H1 (cell line): ENCODE results near the gene PDZD11. TPM values are rescaled to one million over a fixed set of nuclear protein-coding genes. Genes with fewer than 3 reads are reported as not detected.
"Not testable (repeated sequence)": the region's sequence is repeated elsewhere in the genome, so short reads cannot be mapped to it uniquely, and the experiment has no call there.

Source experiments
- CTCF ChIA-PET: fragments of 300-600 bp; sonication (Branson Sonifier 250); formaldehyde crosslinking; loops from one replicate; lab custom pipeline; 2021; ENCODE audit not compliant: partially characterized antibody; lab: Charles Lee
- POLR2A ChIA-PET: fragments of 300-600 bp; sonication (Branson Sonifier 250); formaldehyde crosslinking; loops from one replicate; lab custom pipeline; 2021; ENCODE audit warnings: inconsistent platforms; ENCODE audit not compliant: partially characterized antibody; lab: Charles Lee
- DNase-seq, 2 experiments: peaks; one replicate each; pipeline versions ENCODE4 v3.0.0 to v3.0.0-alpha.2; 2010 to 2022; ENCODE audit warnings: low spot score in 2 of 2, low read depth in 1 of 2, mixed read lengths in 1 of 2
- FAIRE-seq: peaks from 2 replicates; lab custom pipeline; 2011; peaks lifted over from hg19 to GRCh38; lab: Jason Lieb, UNC
- H2AFZ ChIP-seq: 2 replicates; pipeline ENCODE4 v1.8.1; 2012; ENCODE audit warnings: low read length, inconsistent platforms
- H2AK5ac ChIP-seq: 2 replicates; pipeline ENCODE4 v1.6.1; 2013; ENCODE audit warnings: low read depth, low read length
- H2BK120ac ChIP-seq: replicated peaks from 2 replicates; pipeline ENCODE3; 2013; ENCODE audit warnings: low read depth, low read length, inconsistent platforms
- H2BK12ac ChIP-seq: 2 replicates; pipeline ENCODE4 v1.6.1; 2013; ENCODE audit warnings: low read depth, low read length
- H2BK15ac ChIP-seq: 2 replicates; pipeline ENCODE4 v1.6.1; 2013; ENCODE audit warnings: low read length
- H2BK20ac ChIP-seq: 2 replicates; pipeline ENCODE4 v1.6.1; 2013; ENCODE audit warnings: low read length
- H2BK5ac ChIP-seq: 2 replicates; pipeline ENCODE4 v1.6.1; 2013; ENCODE audit warnings: low read depth, low read length
- H3K14ac ChIP-seq: 2 replicates; pipeline ENCODE4 v1.6.1; 2013; ENCODE audit warnings: inconsistent platforms; ENCODE audit not compliant: insufficient read length
- H3K18ac ChIP-seq: 2 replicates; pipeline ENCODE4 v1.6.1; 2013; ENCODE audit warnings: low read length; ENCODE audit errors: extremely low read depth
- H3K23ac ChIP-seq: 2 replicates; pipeline ENCODE4 v1.6.1; 2013; ENCODE audit warnings: inconsistent platforms; ENCODE audit not compliant: insufficient read length
- H3K23me2 ChIP-seq: 2 replicates; pipeline ENCODE4 v1.6.1; 2013; ENCODE audit warnings: low read depth, low read length
- H3K27ac ChIP-seq: 2 replicates; pipeline ENCODE4 v1.6.1; 2011; ENCODE audit warnings: low read depth, low read length, inconsistent platforms
- H3K27me3 ChIP-seq, 4 experiments: replicated peaks in 1 of 4; 1 replicate in 1 of 4; 2 replicates in 3 of 4; pipeline versions ENCODE4 v1.6.1 to v1.8.1; 2011 to 2013; ENCODE audit warnings: low read length in 3 of 4, mild to moderate bottlenecking in 3 of 4, inconsistent platforms in 2 of 4, mixed read lengths in 2 of 4, moderate library complexity in 1 of 4; ENCODE audit not compliant: control insufficient read depth in 3 of 4, insufficient read depth in 3 of 4; ENCODE audit errors: extremely low read depth in 1 of 4
- H3K36me3 ChIP-seq, 4 experiments: 2 replicates each; pipeline versions ENCODE4 v1.6.1 to v1.8.1; 2011 to 2013; ENCODE audit warnings: mild to moderate bottlenecking in 4 of 4, low read length in 3 of 4, moderate library complexity in 2 of 4, control low read depth in 1 of 4, inconsistent platforms in 1 of 4; ENCODE audit not compliant: insufficient read depth in 4 of 4, control insufficient read depth in 2 of 4
- H3K4ac ChIP-seq: replicated peaks from 2 replicates; pipeline ENCODE3; 2013; ENCODE audit warnings: low read length, low read depth, mixed read lengths, inconsistent platforms; ENCODE audit not compliant: insufficient read length
- H3K4me1 ChIP-seq, 4 experiments: replicated peaks in 1 of 4; 1 replicate in 1 of 4; 2 replicates in 3 of 4; pipeline versions ENCODE4 v1.6.1 to v1.8.1; 2011 to 2013; ENCODE audit warnings: low read length in 3 of 4, inconsistent platforms in 2 of 4, mixed read lengths in 1 of 4; ENCODE audit not compliant: insufficient read depth in 4 of 4, control insufficient read depth in 3 of 4
- H3K4me2 ChIP-seq, 2 experiments: 2 replicates each; pipeline versions ENCODE4 v1.6.1 to v1.8.1; 2011 to 2013; ENCODE audit warnings: low read depth in 2 of 2, low read length in 2 of 2, control low read depth in 1 of 2, inconsistent platforms in 1 of 2, mild to moderate bottlenecking in 1 of 2; ENCODE audit not compliant: insufficient read depth in 1 of 2
- H3K4me3 ChIP-seq, 4 experiments: fragments of 200-600, 300-600 bp in 1 of 4; sonication (generic), shearing (Covaris generic), sonication (Bioruptor Twin) in 1 of 4; 2 replicates each; pipeline versions ENCODE4 v1.5.1 to v1.8.1; 2011 to 2016; ENCODE audit warnings: low read length in 4 of 4, low read depth in 3 of 4, control low read depth in 2 of 4, inconsistent platforms in 2 of 4, mild to moderate bottlenecking in 2 of 4, mixed read lengths in 1 of 4, moderate library complexity in 1 of 4; ENCODE audit not compliant: insufficient read depth in 2 of 4; ENCODE audit errors: extremely low read depth in 1 of 4
- H3K56ac ChIP-seq: replicated peaks from 2 replicates; pipeline ENCODE3; 2013; ENCODE audit warnings: low read depth, mild to moderate bottlenecking, mixed read lengths, low read length, inconsistent platforms; ENCODE audit not compliant: insufficient read length
- H3K79me1 ChIP-seq: 2 replicates; pipeline ENCODE4 v1.6.1; 2013; ENCODE audit warnings: low read depth, low read length, control low read depth
- H3K79me2 ChIP-seq, 2 experiments: 2 replicates each; pipeline versions ENCODE4 v1.6.1 to v1.8.1; 2012 to 2013; ENCODE audit warnings: low read length in 2 of 2, mild to moderate bottlenecking in 2 of 2, inconsistent platforms in 1 of 2; ENCODE audit not compliant: insufficient read depth in 2 of 2, control insufficient read depth in 1 of 2
- H3K9ac ChIP-seq, 4 experiments: replicated peaks in 1 of 4; 1 replicate in 1 of 4; 2 replicates in 3 of 4; pipeline versions ENCODE4 v1.6.1 to v1.8.1; 2011 to 2013; ENCODE audit warnings: low read depth in 3 of 4, low read length in 3 of 4, control low read depth in 2 of 4, mild to moderate bottlenecking in 2 of 4, moderate library complexity in 2 of 4, inconsistent platforms in 1 of 4; ENCODE audit errors: extremely low read depth in 1 of 4
- H3K9me3 ChIP-seq, 2 experiments: 2 replicates each; pipeline versions ENCODE4 v1.6.1 to v1.8.1; 2012 to 2013; ENCODE audit warnings: mild to moderate bottlenecking in 2 of 2, moderate library complexity in 2 of 2, control low read depth in 1 of 2, inconsistent platforms in 1 of 2, low read depth in 1 of 2, low read length in 1 of 2, mixed read lengths in 1 of 2; ENCODE audit not compliant: insufficient read depth in 2 of 2
- H4K20me1 ChIP-seq, 2 experiments: replicated peaks in 1 of 2; 2 replicates each; pipeline versions ENCODE3 to v1.8.1; 2011 to 2013; ENCODE audit warnings: inconsistent platforms in 2 of 2, low read length in 2 of 2, mild to moderate bottlenecking in 1 of 2; ENCODE audit not compliant: insufficient read depth in 2 of 2, control insufficient read depth in 1 of 2
- H4K5ac ChIP-seq: 2 replicates; pipeline ENCODE4 v1.6.1; 2013; ENCODE audit warnings: low read length, low read depth, mixed read lengths, inconsistent platforms; ENCODE audit not compliant: insufficient read length
- H4K8ac ChIP-seq: 2 replicates; pipeline ENCODE4 v1.8.0; 2013; ENCODE audit warnings: mild to moderate bottlenecking, moderate library complexity, low read length, inconsistent platforms; ENCODE audit not compliant: insufficient read depth; ENCODE audit errors: extremely low read depth
- H4K91ac ChIP-seq: replicated peaks from 2 replicates; pipeline ENCODE3; 2013; ENCODE audit warnings: low read length, mixed read lengths, inconsistent platforms; ENCODE audit not compliant: insufficient read length
- KDM4A ChIP-seq: IDR thresholded peaks from one replicate; pipeline ENCODE4 v1.7.1; 2012; ENCODE audit warnings: low read depth, mild to moderate bottlenecking, moderate library complexity, low read length, inconsistent platforms; ENCODE audit not compliant: severe bottlenecking
- WGBS, 2 experiments: shearing (Covaris generic) in 1 of 2; methylation state at CpG; one replicate each; pipeline versions ENCODE4 v1.1.6 to v1.1.7; 2013 to 2015; ENCODE audit warnings: low lambda C conversion rate in 2 of 2, mixed read lengths in 2 of 2, inconsistent platforms in 1 of 2, low coverage in 1 of 2, missing lambda C conversion rate in 1 of 2; ENCODE audit not compliant: insufficient replicate concordance in 2 of 2, insufficient coverage in 1 of 2, insufficient read length in 1 of 2; ENCODE audit errors: extremely low coverage in 1 of 2, missing lambda C conversion rate in 1 of 2; 5-methylcytosine and 5-hydroxymethylcytosine counted together
- polyA plus RNA-seq, 7 experiments: library from polyadenylated mRNA; depleted of rRNA in 3 of 7; stranded (reverse) in 5 of 7; unstranded in 2 of 7; fragments of >200 nt in 5 of 7; fragments of 200-250 nt in 2 of 7; gene quantifications; 1 replicate in 5 of 7; 2 replicates in 1 of 7; 4 replicates in 1 of 7; pipeline versions ENCODE4 v1.2.1 to v1.2.3, GENCODE V29; 2011 to 2013; ENCODE audit warnings: missing spikeins in 2 of 7, mixed read lengths in 2 of 7
- total RNA-seq: library from RNA; stranded (reverse); fragmentation: NEBNext Ultra II Directional; extraction: Animal tissue kit (Norgen Biotek cat#: 25700); gene quantifications from 2 replicates; pipeline ENCODE4 v1.2.1, GENCODE V29; 2021

The PDZD11 gene
- total and polyA plus RNA-seq, 2 of the 8 experiments (the other 6 are each of a cell fraction or from before 2014, with no cell fraction given): 31.5 to 55.9 TPM

GRCh38 chrX:70279081-70279480 lies 10.6 kb downstream of the PDZD11 start (continued):
- TF ChIP-seq KDM4A: no peak

DNA sequence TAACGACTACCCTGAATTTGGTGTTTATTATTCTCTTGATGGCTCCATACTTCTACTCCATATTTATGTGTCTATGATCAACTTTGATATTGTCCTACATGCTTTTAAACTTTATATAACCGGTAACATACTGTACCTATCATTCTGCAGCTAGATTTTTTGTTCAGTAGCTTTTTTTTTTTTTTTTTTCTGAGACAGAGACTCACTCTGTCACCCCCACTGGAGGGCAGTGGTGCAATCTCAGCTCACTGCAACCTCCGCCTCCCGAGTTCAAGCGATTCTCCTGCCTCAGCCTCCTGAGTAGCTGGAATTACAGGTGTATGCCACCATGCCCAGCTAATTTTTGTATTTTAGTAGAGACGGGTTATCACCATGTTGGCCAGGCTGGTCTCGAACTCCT lies 15.7 kb downstream of the PDZD11 start:
- H4K5ac ChIP-seq, H3K56ac ChIP-seq, H3K4me2 ChIP-seq, H4K20me1 ChIP-seq, H2AK5ac ChIP-seq, H2BK120ac ChIP-seq, H4K91ac ChIP-seq, H3K79me1 ChIP-seq, H3K79me2 ChIP-seq, H3K27me3 ChIP-seq, DNase-seq, H3K27ac ChIP-seq, H4K8ac ChIP-seq, H3K9me3 ChIP-seq, H3K4ac ChIP-seq, H2BK12ac ChIP-seq, H3K14ac ChIP-seq, H2BK15ac ChIP-seq, POLR2A ChIA-PET, H2BK5ac ChIP-seq, H3K18ac ChIP-seq, FAIRE-seq, H2BK20ac ChIP-seq, H3K4me1 ChIP-seq, H3K9ac ChIP-seq, H2AFZ ChIP-seq, H3K4me3 ChIP-seq, H3K23me2 ChIP-seq, H3K23ac ChIP-seq, H3K36me3 ChIP-seq: not testable (repeated sequence)
- CTCF ChIA-PET: interaction anchor here (0.9 to 1.5 kb wide), 4 partner anchors 9 to 77 kb away, joined by 3 to 4 read pairs (median 4); no protein-coding TSS in a partner anchor
- 83% methylated on average over 3 of the region's 7 CpGs; no CpG with 5 or more reads in 1 of the 2 experiments for WGBS, 2 experiments
